ENCODE data around the gene KLK2. TPM values are rescaled to one million over a fixed set of nuclear protein-coding genes. Genes with fewer than 3 reads are reported as not detected.

Gene KLK2
- total RNA-seq, 1 donor from 2014 or later, result not detected

DNA sequence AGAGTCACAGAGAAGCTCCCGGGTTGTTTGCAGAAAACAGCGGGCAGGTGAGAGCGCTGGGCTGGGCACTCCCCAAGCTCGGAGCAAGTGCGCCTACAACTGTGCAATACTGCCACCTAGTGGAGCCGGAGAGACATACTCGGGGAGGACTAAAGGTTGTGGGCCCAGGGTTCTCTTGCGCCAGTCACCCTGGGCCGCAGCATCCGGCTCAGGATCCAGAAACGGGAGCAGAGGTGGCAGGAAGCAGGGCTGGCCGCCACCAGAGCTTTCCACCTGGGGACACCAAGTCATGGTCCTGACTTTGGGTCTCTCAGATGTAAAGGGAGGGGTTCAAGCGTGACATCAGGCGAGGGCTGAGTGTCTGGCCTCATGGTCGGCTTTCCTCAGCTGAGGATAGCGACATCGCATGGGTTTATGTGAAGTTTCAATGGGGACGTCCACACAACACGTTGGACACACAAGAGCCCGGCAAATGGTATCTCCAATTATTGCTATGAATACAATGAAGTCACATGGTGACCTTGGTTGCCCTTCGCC, 49.1 kb downstream of the KLK2 start:
- DNase-seq (ENCODE audit: low read depth in 2 of 2), result peak; percentile 58 to 76

DNA sequence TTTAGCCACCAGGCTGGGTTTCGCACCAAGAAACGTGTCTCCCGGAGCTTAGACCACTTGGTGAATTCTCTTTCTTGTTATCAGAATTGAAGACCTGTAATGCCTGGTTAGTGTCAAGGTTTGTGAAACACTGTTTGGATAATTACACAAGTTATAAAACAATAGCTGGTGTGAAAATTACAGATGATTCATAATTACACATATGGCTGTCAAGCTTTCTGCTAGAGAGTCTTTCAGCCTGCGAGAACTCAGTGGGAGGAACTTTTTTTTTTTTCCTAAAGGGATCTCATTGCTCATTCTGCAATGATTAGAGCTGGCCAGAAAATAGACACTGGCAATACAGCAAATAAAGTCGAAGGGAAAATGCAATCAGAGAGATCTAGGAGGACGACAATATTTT, 51.3 kb downstream of the KLK2 start:
- DNase-seq (ENCODE audit: low read depth in 2 of 2), result no peak

DNA sequence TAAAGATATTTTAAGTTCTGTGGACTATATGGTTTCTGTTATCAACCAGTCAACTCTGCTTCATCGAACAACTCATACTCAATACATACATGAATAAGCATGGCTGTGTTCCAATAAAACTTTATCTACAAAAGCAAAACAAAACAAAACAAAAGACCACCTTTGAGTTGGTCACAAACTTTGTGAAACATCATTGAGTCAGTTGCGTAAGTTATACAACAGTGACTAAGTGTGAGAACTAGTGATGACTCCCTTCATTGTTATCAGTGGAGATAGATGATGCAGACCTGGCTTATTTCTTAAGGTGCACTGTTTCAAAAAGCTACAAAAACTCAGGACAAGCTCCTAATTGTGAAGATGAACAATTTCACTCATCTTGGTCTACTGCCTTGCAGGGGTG, 52.5 kb downstream of the KLK2 start:
- DNase-seq (ENCODE audit: low read depth in 2 of 2), result no peak

DNA sequence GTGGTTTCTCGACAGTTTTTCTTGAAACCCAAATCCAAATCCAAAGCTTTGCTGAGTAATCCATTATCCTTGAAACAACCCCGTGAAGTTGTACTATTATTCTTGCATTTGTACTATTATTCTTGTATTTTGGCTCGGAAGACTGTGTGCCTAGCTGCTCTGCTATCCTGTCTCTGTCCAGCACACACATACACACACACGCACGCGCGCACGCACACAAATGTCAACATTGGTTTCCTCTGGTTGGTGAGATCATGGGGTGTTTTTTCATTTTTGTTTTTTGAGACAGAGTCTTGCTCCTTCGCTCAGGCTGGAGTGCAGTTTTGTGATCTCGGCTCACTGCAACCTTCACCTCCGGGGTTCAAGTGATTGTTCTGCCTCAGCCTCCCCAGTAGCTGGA, 52.9 kb downstream of the KLK2 start:
- no peak for DNase-seq (ENCODE audit: low read depth in 2 of 2)

DNA sequence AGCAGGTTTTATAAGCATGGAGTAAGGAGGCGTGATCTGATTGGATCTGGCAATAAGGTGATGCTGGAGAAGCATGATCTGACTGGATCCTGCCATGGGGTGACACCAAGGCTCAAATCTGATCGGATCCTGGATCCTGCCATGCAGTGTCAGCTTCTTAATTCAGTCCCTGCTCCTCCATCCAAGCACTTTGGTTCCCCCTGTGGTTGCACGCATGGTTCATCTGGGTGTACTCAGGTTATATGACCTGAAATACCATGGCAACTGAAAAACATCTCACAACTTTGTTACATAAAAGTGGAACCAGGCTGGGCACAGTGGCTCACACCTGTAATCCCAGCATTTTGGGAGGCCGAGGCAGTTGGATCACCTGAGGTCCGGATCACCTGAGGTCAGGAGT, 55.6 kb downstream of the KLK2 start:
- no peak for DNase-seq (ENCODE audit: low read depth in 2 of 2)

Other genes starting within 250 kb of the KLK2 start
- gene SYT3, start 233.6 kb upstream of the KLK2 start, total RNA-seq, result under 0.01 TPM in 1 of 2 replicates, not detected in the other
- gene C19orf81, start 224.0 kb upstream of the KLK2 start, total RNA-seq, result 0.89 TPM in 1 of 2 replicates, not detected in the other
- under 0.01 and 0.13 TPM in 2 replicates for gene SHANK1, start 153.6 kb upstream of the KLK2 start, total RNA-seq
- 1.3 and 2.1 TPM in 2 replicates for gene CLEC11A, start 150.1 kb upstream of the KLK2 start, total RNA-seq
- not detected in 2 replicates for gene GPR32, start 103.0 kb upstream of the KLK2 start, total RNA-seq
- gene ACP4, start 83.0 kb upstream of the KLK2 start, total RNA-seq, result not detected in 2 replicates
- not detected in 2 replicates for gene KLK1, start 49.7 kb upstream of the KLK2 start, total RNA-seq
- not detected in 2 replicates for gene KLK15, start 39.9 kb upstream of the KLK2 start, total RNA-seq
- gene KLK3, start 18.5 kb upstream of the KLK2 start, total RNA-seq, result not detected in 2 replicates
- not detected in 2 replicates for gene KLK4, start 38.0 kb downstream of the KLK2 start, total RNA-seq
- gene KLK5, start 79.6 kb downstream of the KLK2 start, total RNA-seq, result not detected in 2 replicates
- gene KLK6, start 96.2 kb downstream of the KLK2 start, total RNA-seq, result not detected in 2 replicates
- gene KLK7, start 110.5 kb downstream of the KLK2 start, total RNA-seq, result not detected in 2 replicates
- gene KLK8, start 128.2 kb downstream of the KLK2 start, total RNA-seq, result not detected in 2 replicates
- 0.13 TPM in 1 of 2 replicates, not detected in the other for gene KLK10, start 146.3 kb downstream of the KLK2 start, total RNA-seq
- gene KLK11, start 153.2 kb downstream of the KLK2 start, total RNA-seq, result not detected in 2 replicates
- gene KLK12, start 161.6 kb downstream of the KLK2 start, total RNA-seq, result not detected in 2 replicates
- gene KLK13, start 191.7 kb downstream of the KLK2 start, total RNA-seq, result not detected in 2 replicates
- not detected in 2 replicates for gene KLK14, start 209.4 kb downstream of the KLK2 start, total RNA-seq
- 4.0 and 5.4 TPM in 2 replicates for gene CTU1, start 235.0 kb downstream of the KLK2 start, total RNA-seq